Activated naive CD4-positive, alpha-beta T cell treated with anti-CD3 and anti-CD28 coated beads for 36 hours (primary cell): ENCODE measurements around the gene KDR. TPM values are rescaled to one million over a fixed set of nuclear protein-coding genes. Genes with fewer than 3 reads are reported as not detected.

ENCODE experiments used
- CTCF ChIA-PET: fragments of 350-600 bp; sonication (Branson Sonifier 250); formaldehyde crosslinking; loops from one replicate; lab custom pipeline; 2021; ENCODE audit warnings: antibody characterized with exemption; lab: Charles Lee
- DNase-seq: peaks from one replicate; pipeline ENCODE4 v3.0.0-alpha.2; 2020
- H3K27ac Mint-ChIP-seq: one replicate; pipeline ENCODE4 v1.8.0; 2021; ENCODE audit warnings: mild to moderate bottlenecking, mixed read lengths
- H3K27me3 Mint-ChIP-seq: one replicate; pipeline ENCODE4 v1.8.0; 2021; ENCODE audit warnings: low read depth, mixed read lengths
- H3K36me3 Mint-ChIP-seq: one replicate; pipeline ENCODE4 v1.8.0; 2021; ENCODE audit warnings: low read depth, mixed read lengths
- H3K4me1 Mint-ChIP-seq: one replicate; pipeline ENCODE4 v1.8.0; 2021; ENCODE audit warnings: low read depth, mixed read lengths
- H3K4me3 Mint-ChIP-seq: one replicate; pipeline ENCODE4 v1.8.0; 2021; ENCODE audit warnings: mild to moderate bottlenecking, moderate library complexity, mixed read lengths
- H3K9me3 Mint-ChIP-seq: one replicate; pipeline ENCODE4 v1.8.0; 2021; ENCODE audit warnings: mixed read lengths
- intact Hi-C: fragments of 100-400 bp; cut with micrococcal nuclease; formaldehyde crosslinking; loops from one replicate; pipeline ENCODE4 v1.15.1; 2023
- total RNA-seq, 2 experiments: library from RNA; stranded (reverse); gene quantifications; one replicate each; pipeline ENCODE4 v1.2.3, GENCODE V29; 2021

The KDR gene
- total RNA-seq, 2 experiments from 2014 or later, result not detected

- no peaks in the 10 kb centered on the region for H3K4me1 Mint-ChIP-seq
- H3K27me3 Mint-ChIP-seq, result peaks cover 17% of the 10 kb centered on the region
- no peak for DNase-seq
- H3K27ac Mint-ChIP-seq, result no peak overlapping the region
- intact Hi-C loops, result no loop called here
- CTCF ChIA-PET, result no interaction called here
- H3K9me3 Mint-ChIP-seq, result no peaks in the 10 kb centered on the region
- no peaks in the 10 kb centered on the region for H3K36me3 Mint-ChIP-seq
- no peak overlapping the region for H3K4me3 Mint-ChIP-seq
Observed at GRCh38 chr4:55143858-55144257, 18.5 kb upstream of the KDR start.

GRCh38 chr4:55138367-55138766 lies 13.0 kb upstream of the KDR start:
- intact Hi-C loops, result no loop called here
- H3K9me3 Mint-ChIP-seq, result no peaks in the 10 kb centered on the region
- H3K4me3 Mint-ChIP-seq, result no peak overlapping the region
- no peak for DNase-seq
- CTCF ChIA-PET, result no interaction called here
- H3K27me3 Mint-ChIP-seq, result peaks cover 14% of the 10 kb centered on the region
- H3K4me1 Mint-ChIP-seq, result no peaks in the 10 kb centered on the region
- H3K27ac Mint-ChIP-seq, result no peak overlapping the region
- H3K36me3 Mint-ChIP-seq, result no peaks in the 10 kb centered on the region

- Mint-ChIP-seq H3K27me3 (peaks cover 17% of the 10 kb centered on the region), H3K4me3 (no peak overlapping the region), H3K36me3 (no peaks in the 10 kb centered on the region), H3K4me1 (no peaks in the 10 kb centered on the region), H3K9me3 (no peaks in the 10 kb centered on the region), H3K27ac (no peak overlapping the region)
- CTCF ChIA-PET, result no interaction called here
- intact Hi-C loops, result no loop called here
- no peak for DNase-seq
Observed at GRCh38 chr4:55136634-55137033, 11.2 kb upstream of the KDR start.

- no peak for DNase-seq
- CTCF ChIA-PET, result no interaction called here
- no peak overlapping the region for H3K27ac Mint-ChIP-seq
- H3K4me1 Mint-ChIP-seq, result no peaks in the 10 kb centered on the region
- intact Hi-C loops, result no loop called here
- peaks cover 15% of the 10 kb centered on the region for H3K27me3 Mint-ChIP-seq
- H3K9me3 Mint-ChIP-seq, result no peaks in the 10 kb centered on the region
- H3K36me3 Mint-ChIP-seq, result no peaks in the 10 kb centered on the region
- no peak overlapping the region for H3K4me3 Mint-ChIP-seq
Observed at GRCh38 chr4:55133951-55134350, 8.6 kb upstream of the KDR start.

GRCh38 chr4:55132775-55133174 lies 7.4 kb upstream of the KDR start:
- Mint-ChIP-seq H3K27ac (no peak overlapping the region), H3K9me3 (no peaks in the 10 kb centered on the region), H3K4me1 (no peaks in the 10 kb centered on the region), H3K36me3 (no peaks in the 10 kb centered on the region), H3K4me3 (no peak overlapping the region), H3K27me3 (peaks cover 17% of the 10 kb centered on the region)
- DNase-seq, result no peak
- intact Hi-C loops, result no loop called here
- CTCF ChIA-PET, result no interaction called here

- Mint-ChIP-seq H3K27ac (no peak overlapping the region), H3K4me1 (peaks cover 10% of the 10 kb centered on the region), H3K27me3 (peaks cover 35% of the 10 kb centered on the region), H3K36me3 (no peaks in the 10 kb centered on the region), H3K9me3 (no peaks in the 10 kb centered on the region), H3K4me3 (no peak overlapping the region)
- intact Hi-C loops, result no loop called here
- no peak for DNase-seq
- CTCF ChIA-PET, result no interaction called here
Observed at GRCh38 chr4:55127521-55127920, 2.1 kb upstream of the KDR start.

- no peak for DNase-seq
- no peaks in the 10 kb centered on the region for H3K9me3 Mint-ChIP-seq
- no peak overlapping the region for H3K27ac Mint-ChIP-seq
- H3K4me1 Mint-ChIP-seq, result peaks cover 10% of the 10 kb centered on the region
- intact Hi-C loops, result no loop called here
- H3K36me3 Mint-ChIP-seq, result no peaks in the 10 kb centered on the region
- CTCF ChIA-PET, result interaction anchor here (0.6 kb wide), 1 partner anchor 88 kb away, joined by 3 read pairs; no protein-coding TSS in a partner anchor
- no peak overlapping the region for H3K4me3 Mint-ChIP-seq
- peaks cover 38% of the 10 kb centered on the region for H3K27me3 Mint-ChIP-seq
Observed at GRCh38 chr4:55127053-55127452, 1.7 kb upstream of the KDR start.

GRCh38 chr4:55125763-55126541 lies 557 bp upstream of the KDR start:
- H3K4me3 Mint-ChIP-seq, result peak overlapping the region; percentile 29
- H3K9me3 Mint-ChIP-seq, result no peaks in the 10 kb centered on the region
- DNase-seq, result no peak
- peaks cover 10% of the 10 kb centered on the region for H3K4me1 Mint-ChIP-seq
- peaks cover 42% of the 10 kb centered on the region for H3K27me3 Mint-ChIP-seq
- CTCF ChIA-PET, result no interaction called here
- H3K36me3 Mint-ChIP-seq, result no peaks in the 10 kb centered on the region
- H3K27ac Mint-ChIP-seq, result no peak overlapping the region
- intact Hi-C loops, result no loop called here

- H3K9me3 Mint-ChIP-seq, result no peaks in the 10 kb centered on the region
- intact Hi-C loops, result no loop called here
- no peak for DNase-seq
- H3K4me3 Mint-ChIP-seq, result peak overlapping the region; percentile 8
- no peak overlapping the region for H3K27ac Mint-ChIP-seq
- peaks cover 10% of the 10 kb centered on the region for H3K4me1 Mint-ChIP-seq
- peaks cover 42% of the 10 kb centered on the region for H3K27me3 Mint-ChIP-seq
- H3K36me3 Mint-ChIP-seq, result no peaks in the 10 kb centered on the region
- CTCF ChIA-PET, result interaction anchor here (0.5 to 1.0 kb wide), 2 partner anchors 50 to 647 kb away, joined by 3 read pairs; no protein-coding TSS in a partner anchor
Observed at GRCh38 chr4:55124322-55125076, 896 bp downstream of the KDR start.

- intact Hi-C loops, result no loop called here
- Mint-ChIP-seq H3K27ac (no peak overlapping the region), H3K4me3 (no peak overlapping the region), H3K9me3 (no peaks in the 10 kb centered on the region), H3K36me3 (no peaks in the 10 kb centered on the region), H3K27me3 (peaks cover 42% of the 10 kb centered on the region), H3K4me1 (peaks cover 10% of the 10 kb centered on the region)
- no peak for DNase-seq
- CTCF ChIA-PET, result interaction anchor here (1.0 kb wide), 1 partner anchor 49 kb away, joined by 3 read pairs; no protein-coding TSS in a partner anchor
Observed at GRCh38 chr4:55123791-55124190, 1.6 kb downstream of the KDR start.

GRCh38 chr4:55122235-55122634 lies 3.2 kb downstream of the KDR start:
- no peak overlapping the region for H3K27ac Mint-ChIP-seq
- no peaks in the 10 kb centered on the region for H3K9me3 Mint-ChIP-seq
- CTCF ChIA-PET, result interaction anchor here (0.6 kb wide), 1 partner anchor 1704 kb away, joined by 4 read pairs; no protein-coding TSS in a partner anchor
- H3K27me3 Mint-ChIP-seq, result peaks cover 40% of the 10 kb centered on the region
- H3K36me3 Mint-ChIP-seq, result no peaks in the 10 kb centered on the region
- intact Hi-C loops, result no loop called here
- no peak for DNase-seq
- H3K4me3 Mint-ChIP-seq, result no peak overlapping the region
- H3K4me1 Mint-ChIP-seq, result peaks cover 10% of the 10 kb centered on the region

GRCh38 chr4:55121246-55121645 lies 4.1 kb downstream of the KDR start:
- DNase-seq, result no peak
- H3K27ac Mint-ChIP-seq, result no peak overlapping the region
- no peak overlapping the region for H3K4me3 Mint-ChIP-seq
- peaks cover 36% of the 10 kb centered on the region for H3K27me3 Mint-ChIP-seq
- CTCF ChIA-PET, result no interaction called here
- no peaks in the 10 kb centered on the region for H3K9me3 Mint-ChIP-seq
- H3K36me3 Mint-ChIP-seq, result no peaks in the 10 kb centered on the region
- H3K4me1 Mint-ChIP-seq, result peaks cover 10% of the 10 kb centered on the region
- intact Hi-C loops, result no loop called here
